GM12873 (cell line): ENCODE data around the gene ZNF783.

Experiments
- TF ChIP-seq, protein P1 (sequence below): IDR thresholded peaks from 2 replicates; pipeline ENCODE4 v1.5.1; 2012; ENCODE audit warnings: low read depth, mild to moderate bottlenecking, moderate library complexity, low read length, control low read depth; ENCODE audit not compliant: insufficient read depth; ENCODE audit errors: missing control alignments

Gene ZNF783

DNA sequence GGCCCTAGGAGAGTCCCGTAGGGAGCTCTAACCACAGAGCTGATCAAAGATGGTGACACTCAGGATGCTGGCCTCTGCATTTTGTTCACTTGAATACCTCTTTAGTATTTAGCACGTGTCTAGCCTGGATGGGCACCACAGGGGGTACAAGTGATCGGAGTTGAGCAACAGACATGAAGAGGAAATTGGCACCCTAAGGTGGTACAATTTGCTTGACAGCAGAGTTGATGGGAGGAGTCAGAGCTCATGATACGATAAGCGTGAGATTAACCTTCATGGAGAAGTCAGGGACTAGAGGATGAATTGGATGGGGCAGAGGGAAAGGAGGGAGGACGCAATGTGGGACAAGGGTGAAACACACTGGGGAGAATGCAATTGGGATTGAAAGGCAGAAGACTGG is 32.5 kb upstream of the ZNF783 start:
- TF ChIP-seq, protein P1, sequence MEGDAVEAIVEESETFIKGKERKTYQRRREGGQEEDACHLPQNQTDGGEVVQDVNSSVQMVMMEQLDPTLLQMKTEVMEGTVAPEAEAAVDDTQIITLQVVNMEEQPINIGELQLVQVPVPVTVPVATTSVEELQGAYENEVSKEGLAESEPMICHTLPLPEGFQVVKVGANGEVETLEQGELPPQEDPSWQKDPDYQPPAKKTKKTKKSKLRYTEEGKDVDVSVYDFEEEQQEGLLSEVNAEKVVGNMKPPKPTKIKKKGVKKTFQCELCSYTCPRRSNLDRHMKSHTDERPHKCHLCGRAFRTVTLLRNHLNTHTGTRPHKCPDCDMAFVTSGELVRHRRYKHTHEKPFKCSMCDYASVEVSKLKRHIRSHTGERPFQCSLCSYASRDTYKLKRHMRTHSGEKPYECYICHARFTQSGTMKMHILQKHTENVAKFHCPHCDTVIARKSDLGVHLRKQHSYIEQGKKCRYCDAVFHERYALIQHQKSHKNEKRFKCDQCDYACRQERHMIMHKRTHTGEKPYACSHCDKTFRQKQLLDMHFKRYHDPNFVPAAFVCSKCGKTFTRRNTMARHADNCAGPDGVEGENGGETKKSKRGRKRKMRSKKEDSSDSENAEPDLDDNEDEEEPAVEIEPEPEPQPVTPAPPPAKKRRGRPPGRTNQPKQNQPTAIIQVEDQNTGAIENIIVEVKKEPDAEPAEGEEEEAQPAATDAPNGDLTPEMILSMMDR, result no peak

- TF ChIP-seq, protein P1, result no peak
Observed at GRCh38 chr7:149232362-149232761, 29.6 kb upstream of the ZNF783 start.

- TF ChIP-seq, protein P1, result no peak
Observed at GRCh38 chr7:149237502-149237901, 24.5 kb upstream of the ZNF783 start.

- TF ChIP-seq, protein P1, result no peak
Observed at GRCh38 chr7:149238051-149238450, 23.9 kb upstream of the ZNF783 start.

DNA sequence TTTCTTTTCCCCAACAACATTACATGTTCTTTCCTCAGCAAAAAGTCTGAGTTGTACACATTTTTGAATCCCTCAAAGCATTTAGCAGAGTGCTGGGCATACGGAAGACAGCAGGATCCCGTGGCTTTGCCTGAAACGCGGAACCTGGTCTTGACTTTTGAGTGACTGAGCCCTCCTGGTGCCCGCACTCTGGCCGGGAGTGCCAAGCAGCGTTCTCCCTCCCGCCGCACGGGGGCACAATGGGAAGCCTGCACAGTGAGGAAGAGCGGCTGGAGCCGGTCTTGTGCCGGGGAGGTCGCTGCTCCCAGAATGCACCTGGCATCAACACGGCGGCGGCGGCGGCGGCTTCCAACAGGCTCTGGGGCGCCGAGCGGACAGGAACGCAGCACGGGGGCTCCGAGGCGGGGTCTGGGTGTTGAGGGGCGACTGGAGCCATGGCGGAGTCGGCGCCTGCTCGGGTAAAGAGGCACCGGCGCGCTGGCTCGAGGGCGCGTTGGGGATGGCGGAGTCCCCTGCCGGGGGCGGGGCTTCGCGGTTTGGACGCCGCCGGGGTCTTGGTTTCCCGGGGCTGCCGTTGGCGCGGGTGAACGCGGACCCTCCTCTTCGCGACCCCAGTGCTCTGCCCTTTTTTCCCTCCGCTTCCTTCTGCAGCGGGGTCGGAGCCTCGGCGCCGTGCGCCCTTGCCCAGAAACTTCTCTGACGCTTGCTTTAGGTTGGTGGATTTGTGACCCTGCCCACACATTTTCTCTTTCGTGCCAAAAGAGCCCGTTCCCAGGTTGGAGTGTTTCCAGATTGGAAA is 22.5 kb upstream of the ZNF783 start, which contains the start of gene ZNF212:
ZNF212 (plus strand) TSS at position 307 of the 799 bp plus-strand sequence; CDS start at position 435, 128 bp downstream.
- TF ChIP-seq, protein P1, result peak; percentile 80

DNA sequence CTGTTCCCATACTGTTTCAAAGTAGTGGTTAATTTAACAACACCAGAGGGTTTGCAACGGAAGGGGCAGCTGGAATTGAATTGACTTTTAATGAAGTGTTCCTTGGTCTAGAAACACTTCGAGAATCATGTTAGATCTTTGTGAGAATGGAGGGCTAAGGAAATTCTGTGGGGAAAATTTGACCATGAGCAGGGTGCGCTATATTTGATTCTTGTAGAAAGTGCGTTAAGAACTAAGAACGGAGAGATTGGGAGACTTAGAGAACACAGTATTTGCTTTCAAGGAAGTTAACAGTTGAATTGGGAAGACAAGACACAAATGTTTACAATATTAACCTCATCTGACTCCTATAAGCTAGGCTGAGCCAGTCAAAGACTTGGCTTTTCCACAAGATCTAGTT is 21.4 kb upstream of the ZNF783 start:
- TF ChIP-seq, protein P1, result no peak

DNA sequence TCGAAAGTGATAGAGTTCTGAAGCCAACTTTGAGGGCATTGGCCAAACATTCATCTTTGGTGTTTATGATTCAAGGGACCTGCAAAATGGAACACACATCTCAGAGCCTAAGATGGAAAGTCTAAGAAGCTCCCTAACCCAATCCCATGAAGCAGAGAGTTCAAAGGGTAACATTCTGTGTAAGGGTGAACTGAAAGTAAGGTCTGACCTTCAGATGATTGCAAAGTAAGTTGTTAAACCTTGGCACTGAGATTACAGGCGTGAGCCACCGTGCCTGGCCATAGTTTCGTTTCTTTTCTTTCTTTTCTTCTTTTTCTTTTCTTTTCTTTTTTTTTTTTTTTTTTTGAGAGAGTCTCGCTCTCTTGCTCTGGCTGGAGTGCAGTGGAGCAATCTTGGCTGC is 20.3 kb upstream of the ZNF783 start:
- TF ChIP-seq, protein P1, result no peak
